ENCODE data around the gene PTPN23. TPM values are rescaled to one million over a fixed set of nuclear protein-coding genes. Genes with fewer than 3 reads are reported as not detected.

Gene PTPN23
- total RNA-seq, 2 experiments from 2014 or later = 20.7 to 22.6 TPM

DNA sequence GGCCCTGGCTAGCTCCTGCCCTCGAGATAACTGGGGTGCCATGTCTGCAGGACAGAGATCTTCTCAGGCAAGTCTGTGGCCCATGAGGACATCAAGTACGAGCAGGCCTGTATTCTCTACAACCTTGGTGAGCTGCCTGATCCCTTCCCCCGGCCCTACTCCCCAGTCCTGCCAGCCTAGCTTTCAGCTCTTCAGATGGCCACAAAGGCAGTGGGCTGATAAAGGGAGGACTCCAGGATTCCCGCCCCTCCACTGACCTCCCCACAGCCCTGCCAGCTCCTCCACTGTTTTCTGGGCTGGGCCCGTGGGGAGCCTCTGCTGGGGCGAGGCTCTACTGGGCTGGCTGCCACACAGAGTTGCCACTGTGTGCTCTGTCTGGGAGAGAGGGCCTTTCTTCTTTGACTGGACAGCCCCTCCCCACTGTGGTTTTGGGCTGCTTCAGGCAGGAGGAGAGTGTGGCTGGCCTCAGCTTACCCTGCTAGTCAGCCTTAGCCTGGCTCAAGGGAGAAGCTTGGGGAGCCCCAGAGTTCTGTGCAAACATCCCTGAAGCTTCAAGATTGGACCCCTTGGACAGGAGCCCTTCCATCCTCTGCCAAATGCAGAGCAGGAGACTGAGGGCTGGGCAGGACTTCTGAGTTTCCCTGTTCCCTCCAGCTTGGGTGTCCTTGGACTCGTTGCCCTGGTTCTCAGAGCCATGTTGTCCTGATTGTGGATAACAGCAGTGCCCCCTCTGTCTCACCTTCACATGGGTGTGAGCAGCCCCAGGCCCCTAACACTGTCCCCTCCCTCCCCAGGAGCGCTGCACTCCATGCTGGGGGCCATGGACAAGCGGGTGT lies 24.4 kb downstream of the PTPN23 start:
- POLR2A ChIA-PET = interaction anchor here (0.9 to 1.4 kb wide), 4 partner anchors 11 to 103 kb away, joined by 3 to 4 read pairs (median 3); no protein-coding TSS in a partner anchor
- Mint-ChIP-seq H3K4me1 (ENCODE audit: low read depth) (no peaks in the 10 kb centered on the region), H3K9me3 (no peaks in the 10 kb centered on the region), H3K36me3 (ENCODE audit: low read depth) (peaks cover 4% of the 10 kb centered on the region), H3K27ac (no peak overlapping the region), H3K4me3 (no peak overlapping the region), H3K27me3 (no peaks in the 10 kb centered on the region)
- ATAC-seq (no peak), DNase-seq (no peak)
- CTCF ChIA-PET = no interaction called here
- intact Hi-C loops (cut with micrococcal nuclease) = no loop called here
- TF ChIP-seq, protein P1, sequence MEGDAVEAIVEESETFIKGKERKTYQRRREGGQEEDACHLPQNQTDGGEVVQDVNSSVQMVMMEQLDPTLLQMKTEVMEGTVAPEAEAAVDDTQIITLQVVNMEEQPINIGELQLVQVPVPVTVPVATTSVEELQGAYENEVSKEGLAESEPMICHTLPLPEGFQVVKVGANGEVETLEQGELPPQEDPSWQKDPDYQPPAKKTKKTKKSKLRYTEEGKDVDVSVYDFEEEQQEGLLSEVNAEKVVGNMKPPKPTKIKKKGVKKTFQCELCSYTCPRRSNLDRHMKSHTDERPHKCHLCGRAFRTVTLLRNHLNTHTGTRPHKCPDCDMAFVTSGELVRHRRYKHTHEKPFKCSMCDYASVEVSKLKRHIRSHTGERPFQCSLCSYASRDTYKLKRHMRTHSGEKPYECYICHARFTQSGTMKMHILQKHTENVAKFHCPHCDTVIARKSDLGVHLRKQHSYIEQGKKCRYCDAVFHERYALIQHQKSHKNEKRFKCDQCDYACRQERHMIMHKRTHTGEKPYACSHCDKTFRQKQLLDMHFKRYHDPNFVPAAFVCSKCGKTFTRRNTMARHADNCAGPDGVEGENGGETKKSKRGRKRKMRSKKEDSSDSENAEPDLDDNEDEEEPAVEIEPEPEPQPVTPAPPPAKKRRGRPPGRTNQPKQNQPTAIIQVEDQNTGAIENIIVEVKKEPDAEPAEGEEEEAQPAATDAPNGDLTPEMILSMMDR (IDR thresholded peaks at IDR 0.05) = no peak

DNA sequence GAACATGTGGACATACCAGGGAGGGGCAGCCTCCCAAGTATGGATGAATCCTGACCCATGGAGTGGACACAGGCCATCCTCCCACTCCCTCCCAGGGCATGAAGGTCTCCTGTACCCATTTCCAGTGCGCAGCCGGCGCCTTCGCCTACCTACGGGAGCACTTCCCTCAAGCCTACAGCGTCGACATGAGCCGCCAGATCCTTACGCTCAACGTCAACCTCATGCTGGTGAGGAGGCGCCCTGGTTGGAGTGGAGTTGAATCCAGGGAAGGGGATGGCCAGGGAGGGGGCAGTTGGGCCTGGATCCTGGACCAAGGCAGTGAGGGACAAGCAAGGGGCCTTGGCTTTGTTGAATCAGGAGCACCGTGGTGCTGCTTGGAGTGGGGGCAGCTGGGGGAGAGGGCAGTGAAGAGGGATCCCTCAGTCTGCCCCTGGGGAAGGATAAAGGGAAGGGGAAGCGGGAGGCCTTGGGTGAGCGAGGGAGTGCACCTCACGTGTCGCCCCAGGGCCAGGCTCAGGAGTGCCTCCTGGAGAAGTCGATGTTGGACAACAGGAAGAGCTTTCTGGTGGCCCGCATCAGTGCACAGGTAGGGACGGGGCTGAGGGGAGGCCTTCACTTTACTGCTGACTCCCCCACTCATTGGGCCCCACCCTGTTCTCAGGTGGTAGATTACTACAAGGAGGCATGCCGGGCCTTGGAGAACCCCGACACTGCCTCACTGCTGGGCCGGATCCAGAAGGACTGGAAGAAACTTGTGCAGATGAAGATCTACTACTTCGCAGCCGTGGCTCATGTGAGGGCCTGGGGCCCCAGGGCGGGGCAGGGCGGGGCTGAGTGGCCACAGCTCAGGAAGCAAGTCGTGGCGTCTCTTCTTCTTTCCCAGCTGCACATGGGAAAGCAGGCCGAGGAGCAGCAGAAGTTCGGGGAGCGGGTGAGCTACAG lies 25.3 kb downstream of the PTPN23 start:
- Mint-ChIP-seq H3K4me3 (no peak overlapping the region), H3K36me3 (ENCODE audit: low read depth) (peaks cover 4% of the 10 kb centered on the region), H3K4me1 (ENCODE audit: low read depth) (no peaks in the 10 kb centered on the region), H3K9me3 (no peaks in the 10 kb centered on the region), H3K27me3 (no peaks in the 10 kb centered on the region), H3K27ac (no peak overlapping the region)
- intact Hi-C loops (cut with micrococcal nuclease) = no loop called here
- ChIA-PET POLR2A (no interaction called here), CTCF (interaction anchor here (1.0 to 1.4 kb wide), 2 partner anchors 14 to 85 kb away, joined by 3 to 4 read pairs; no protein-coding TSS in a partner anchor)
- no peak for DNase-seq
- TF ChIP-seq, protein P1 (IDR thresholded peaks at IDR 0.05) = no peak
- no peak for ATAC-seq

DNA sequence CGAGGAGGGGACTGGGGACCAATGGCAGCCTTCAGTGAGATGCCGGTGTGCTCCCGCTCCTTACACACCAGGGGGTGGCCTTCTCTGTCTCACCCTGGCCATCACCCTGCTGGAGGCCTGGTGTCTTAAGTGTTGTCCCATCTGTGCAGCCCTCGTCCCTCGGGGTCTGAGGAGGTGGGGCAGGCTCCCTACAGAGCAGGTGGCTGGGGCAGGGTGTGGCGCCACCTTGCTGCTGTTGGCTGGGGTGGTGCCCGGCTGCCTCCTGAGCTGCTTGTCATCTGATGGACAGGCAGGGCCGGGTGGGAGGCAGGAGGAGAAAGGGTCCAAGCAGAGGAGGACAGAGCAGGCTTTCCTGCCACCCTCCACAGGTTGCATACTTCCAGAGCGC lies 25.9 kb downstream of the PTPN23 start:
- no peak overlapping the region for H3K27ac Mint-ChIP-seq
- H3K36me3 Mint-ChIP-seq (ENCODE audit: low read depth) = peaks cover 4% of the 10 kb centered on the region
- no peak for DNase-seq
- intact Hi-C loops (cut with micrococcal nuclease) = no loop called here
- ChIA-PET POLR2A (no interaction called here), CTCF (interaction anchor here (1.0 to 1.4 kb wide), 2 partner anchors 14 to 86 kb away, joined by 3 to 4 read pairs; no protein-coding TSS in a partner anchor)
- no peaks in the 10 kb centered on the region for H3K9me3 Mint-ChIP-seq
- H3K4me3 Mint-ChIP-seq = no peak overlapping the region
- no peaks in the 10 kb centered on the region for H3K4me1 Mint-ChIP-seq (ENCODE audit: low read depth)
- no peaks in the 10 kb centered on the region for H3K27me3 Mint-ChIP-seq
- no peak for ATAC-seq
- TF ChIP-seq, protein P1 (IDR thresholded peaks at IDR 0.05) = no peak

DNA sequence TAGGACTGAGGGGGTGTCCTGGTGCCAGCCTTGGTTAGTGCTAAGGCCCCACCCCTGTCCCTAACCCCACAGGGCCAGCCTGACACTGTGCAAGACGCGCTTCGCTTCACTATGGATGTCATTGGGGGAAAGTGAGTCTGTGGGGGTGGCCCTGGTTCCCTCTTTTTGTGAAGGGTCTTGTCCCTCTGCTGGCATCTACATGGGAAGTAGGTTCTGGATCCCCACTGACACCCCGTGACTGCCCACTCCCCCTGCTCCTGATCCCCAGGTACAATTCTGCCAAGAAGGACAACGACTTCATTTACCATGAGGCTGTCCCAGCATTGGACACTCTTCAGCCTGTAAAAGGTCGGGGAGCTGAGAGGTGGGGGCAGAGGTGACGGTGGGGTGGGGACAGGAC lies 26.4 kb downstream of the PTPN23 start:
- DNase-seq (no peak), ATAC-seq (no peak)
- TF ChIP-seq, protein P1 (IDR thresholded peaks at IDR 0.05) = no peak
- no peak overlapping the region for H3K4me3 Mint-ChIP-seq
- ChIA-PET CTCF (interaction anchor here (1.4 kb wide), 1 partner anchor 86 kb away, joined by 3 read pairs; no protein-coding TSS in a partner anchor), POLR2A (no interaction called here)
- H3K27ac Mint-ChIP-seq = no peak overlapping the region
- H3K27me3 Mint-ChIP-seq = no peaks in the 10 kb centered on the region
- peaks cover 4% of the 10 kb centered on the region for H3K36me3 Mint-ChIP-seq (ENCODE audit: low read depth)
- no peaks in the 10 kb centered on the region for H3K4me1 Mint-ChIP-seq (ENCODE audit: low read depth)
- intact Hi-C loops (cut with micrococcal nuclease) = no loop called here
- H3K9me3 Mint-ChIP-seq = no peaks in the 10 kb centered on the region
